PC-9 (cell line): Measurements from ENCODE around the gene JAK1. TPM values are rescaled to one million over a fixed set of nuclear protein-coding genes. Genes with fewer than 3 reads are reported as not detected.

Experiments used
- BruUV-seq: library from RNA; stranded (reverse); fragments of 400-500 nt; replicated peaks from 2 replicates; lab custom pipeline; 2021; lab: Mats Ljungman, UMichigan
- CTCF ChIA-PET: fragments of 300-600 bp; sonication (Branson Sonifier 250); formaldehyde crosslinking; loops from one replicate; lab custom pipeline; 2022; ENCODE audit warnings: antibody characterized with exemption; lab: Charles Lee
- POLR2A ChIA-PET: fragments of 300-600 bp; sonication (Branson Sonifier 250); formaldehyde crosslinking; loops from one replicate; lab custom pipeline; 2022; ENCODE audit warnings: antibody characterized with exemption; ENCODE audit not compliant: unreplicated experiment; lab: Charles Lee
- DNase-seq, 2 experiments: peaks; one replicate each; pipeline versions ENCODE4 v3.0.0 to v3.0.0-alpha.2; 2015 to 2022; ENCODE audit warnings: mixed read lengths in 1 of 2
- H2AFZ ChIP-seq: fragments of 200-600 bp; sonication (generic); 2 replicates; pipeline ENCODE4 v1.8.1; 2017; ENCODE audit warnings: antibody characterized with exemption
- H3F3A ChIP-seq: fragments of 200-600 bp; sonication (generic); 2 replicates; pipeline ENCODE4 v1.8.1; 2017; ENCODE audit warnings: antibody characterized with exemption, mild to moderate bottlenecking, low read depth; ENCODE audit not compliant: insufficient read depth
- H3K27ac ChIP-seq: fragments of 200-600 bp; sonication (generic); 2 replicates; pipeline ENCODE4 v1.6.1; 2016; ENCODE audit warnings: mixed run types
- H3K27me3 ChIP-seq: fragments of 200-600 bp; sonication (generic); 2 replicates; pipeline ENCODE4 v1.6.1; 2016; ENCODE audit warnings: low read depth, mixed run types; ENCODE audit not compliant: insufficient read depth
- H3K36me3 ChIP-seq: fragments of 200-600 bp; sonication (generic); 2 replicates; pipeline ENCODE4 v1.6.1; 2016; ENCODE audit warnings: low read depth, mixed run types
- H3K4me1 ChIP-seq: fragments of 200-600 bp; sonication (generic); replicated peaks from 2 replicates; pipeline ENCODE4 v1.6.1; 2016; ENCODE audit warnings: mixed run types; ENCODE audit not compliant: insufficient read depth
- H3K4me2 ChIP-seq: fragments of 200-600 bp; sonication (generic); 2 replicates; pipeline ENCODE4 v1.6.1; 2017; ENCODE audit warnings: mixed run types
- H3K4me3 ChIP-seq: fragments of 200-600 bp; sonication (generic); 2 replicates; pipeline ENCODE4 v1.6.1; 2016; ENCODE audit warnings: mixed run types
- H3K79me2 ChIP-seq: fragments of 200-600 bp; sonication (generic); 2 replicates; pipeline ENCODE4 v1.6.1; 2017; ENCODE audit warnings: low read depth, mixed run types
- H3K9me2 ChIP-seq: fragments of 200-600 bp; sonication (generic); 2 replicates; pipeline ENCODE4 v1.8.1; 2017; ENCODE audit warnings: mild to moderate bottlenecking; ENCODE audit not compliant: insufficient read depth
- H3K9me3 ChIP-seq: fragments of 200-600 bp; sonication (generic); 2 replicates; pipeline ENCODE4 v1.8.1; 2016; ENCODE audit warnings: low read depth; ENCODE audit not compliant: insufficient read depth
- H4K20me1 ChIP-seq: fragments of 200-600 bp; sonication (generic); 2 replicates; pipeline ENCODE4 v1.8.1; 2017; ENCODE audit not compliant: insufficient read depth
- EZH2 ChIP-seq: fragments of 200-600 bp; sonication (generic); IDR thresholded peaks from 2 replicates; pipeline ENCODE4 v1.8.0; 2017; ENCODE audit warnings: antibody characterized with exemption, low read depth
- intact Hi-C: fragments of 100-400 bp; cut with micrococcal nuclease; formaldehyde crosslinking; loops from one replicate; pipeline ENCODE4 v1.10.0; 2022; ENCODE audit not compliant: unreplicated experiment
- total RNA-seq: library from RNA; stranded (reverse); gene quantifications from 2 replicates; pipeline ENCODE4 v1.2.3, GENCODE V29; 2021
- TF ChIP-seq, protein P1 (sequence below): fragments of 200-600 bp; sonication (generic); conservative IDR thresholded peaks from 2 replicates; pipeline ENCODE4 v1.6.1; 2017; ENCODE audit warnings: mixed run types, antibody characterized with exemption, mild to moderate bottlenecking, moderate library complexity

JAK1 gene
- total RNA-seq, 1 experiment from 2014 or later: 88.5 TPM

DNA sequence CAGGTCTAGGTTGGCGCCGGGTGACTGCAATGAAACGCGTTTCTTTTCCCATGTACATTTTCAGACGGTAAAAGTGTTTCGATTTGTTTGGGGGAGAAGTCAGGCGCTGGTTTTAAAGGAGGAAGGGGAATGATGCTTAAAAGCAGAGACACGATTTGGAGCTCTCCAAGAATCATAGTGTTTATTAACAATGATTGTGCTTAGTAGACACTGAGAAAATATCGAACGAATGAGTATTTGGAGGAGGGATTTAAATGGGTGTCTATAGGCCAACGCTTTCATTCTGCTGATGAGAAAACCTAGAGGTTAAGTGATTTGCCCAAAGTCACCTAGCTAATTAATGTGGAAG is 36.9 kb upstream of the JAK1 start:
- no TSS peak for BruUV-seq
- Histone ChIP-seq H2AFZ (peak overlapping the region; percentile 98), H3F3A (no peaks in the 10 kb centered on the region), H3K4me3 (peak overlapping the region; percentile 83), H3K4me1 (peaks cover 4% of the 10 kb centered on the region; the same call in 1 of the 2 replicates), H3K9me2 (no peaks in the 10 kb centered on the region), H3K27ac (peak overlapping the region; percentile 71), H3K4me2 (peak overlapping the region; percentile 83), H3K27me3 (no peaks in the 10 kb centered on the region), H3K36me3 (no peaks in the 10 kb centered on the region), H3K9me3 (no peaks in the 10 kb centered on the region), H3K79me2 (no peaks in the 10 kb centered on the region), H4K20me1 (no peaks in the 10 kb centered on the region)
- intact Hi-C loops: loop anchor here (1.0 kb wide), 1 partner anchor 105 kb away; no protein-coding TSS in a partner anchor
- POLR2A ChIA-PET: no interaction called here
- DNase-seq: no peak
- CTCF ChIA-PET: interaction anchor here (0.6 kb wide), 1 partner anchor 286 kb away, joined by 4 read pairs; no protein-coding TSS in a partner anchor
- TF ChIP-seq, protein P1, sequence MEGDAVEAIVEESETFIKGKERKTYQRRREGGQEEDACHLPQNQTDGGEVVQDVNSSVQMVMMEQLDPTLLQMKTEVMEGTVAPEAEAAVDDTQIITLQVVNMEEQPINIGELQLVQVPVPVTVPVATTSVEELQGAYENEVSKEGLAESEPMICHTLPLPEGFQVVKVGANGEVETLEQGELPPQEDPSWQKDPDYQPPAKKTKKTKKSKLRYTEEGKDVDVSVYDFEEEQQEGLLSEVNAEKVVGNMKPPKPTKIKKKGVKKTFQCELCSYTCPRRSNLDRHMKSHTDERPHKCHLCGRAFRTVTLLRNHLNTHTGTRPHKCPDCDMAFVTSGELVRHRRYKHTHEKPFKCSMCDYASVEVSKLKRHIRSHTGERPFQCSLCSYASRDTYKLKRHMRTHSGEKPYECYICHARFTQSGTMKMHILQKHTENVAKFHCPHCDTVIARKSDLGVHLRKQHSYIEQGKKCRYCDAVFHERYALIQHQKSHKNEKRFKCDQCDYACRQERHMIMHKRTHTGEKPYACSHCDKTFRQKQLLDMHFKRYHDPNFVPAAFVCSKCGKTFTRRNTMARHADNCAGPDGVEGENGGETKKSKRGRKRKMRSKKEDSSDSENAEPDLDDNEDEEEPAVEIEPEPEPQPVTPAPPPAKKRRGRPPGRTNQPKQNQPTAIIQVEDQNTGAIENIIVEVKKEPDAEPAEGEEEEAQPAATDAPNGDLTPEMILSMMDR: no peak
- TF ChIP-seq EZH2: no peak

DNA sequence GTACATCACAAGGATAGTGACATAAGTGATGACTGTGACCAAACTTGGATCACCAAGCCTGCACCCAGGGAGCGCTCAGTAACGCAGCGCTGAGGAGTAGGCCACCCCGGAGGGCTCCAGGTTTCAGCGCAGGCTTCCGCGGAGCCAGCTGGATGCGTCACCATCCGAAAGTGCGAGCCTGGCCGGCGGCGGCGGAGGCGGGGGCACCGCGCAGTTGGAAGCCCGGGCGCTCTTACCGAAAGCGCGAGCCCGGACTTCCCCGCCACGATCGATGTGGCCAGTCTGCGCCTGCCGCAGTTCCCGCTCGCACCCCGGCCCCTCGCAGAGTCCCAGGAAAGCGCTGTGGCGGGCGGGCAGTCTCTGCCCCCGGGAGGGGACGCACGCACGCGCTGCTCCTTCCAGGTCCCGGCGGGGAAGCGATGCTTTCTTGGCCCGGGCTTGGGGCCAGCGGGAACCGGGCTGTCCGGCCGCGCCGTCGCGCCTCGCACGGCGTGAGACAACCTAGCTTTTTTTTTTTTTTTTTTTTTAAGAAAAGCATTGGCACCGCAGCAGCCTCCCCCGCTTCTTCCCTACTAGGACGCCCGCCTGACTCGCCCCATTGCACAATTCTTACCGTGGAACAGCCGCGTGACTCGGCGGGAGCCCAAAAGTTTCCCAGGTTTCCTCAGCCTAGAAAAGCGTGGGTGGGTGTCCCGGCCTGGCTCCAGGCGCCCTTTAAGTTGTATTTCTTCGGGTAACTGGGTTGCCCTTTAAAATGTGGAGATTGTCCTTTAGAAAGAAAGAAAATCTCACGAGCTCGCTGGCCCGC is 36.4 kb upstream of the JAK1 start:
- BruUV-seq: TSS peak; percentile 29
- Histone ChIP-seq H3K27ac (peak overlapping the region; percentile 71), H3K9me3 (no peaks in the 10 kb centered on the region), H3K4me2 (peak overlapping the region; percentile 83), H3K9me2 (no peaks in the 10 kb centered on the region), H3K4me3 (peak overlapping the region; percentile 83), H2AFZ (peak overlapping the region; percentile 98), H3F3A (no peaks in the 10 kb centered on the region), H4K20me1 (no peaks in the 10 kb centered on the region), H3K79me2 (no peaks in the 10 kb centered on the region), H3K27me3 (no peaks in the 10 kb centered on the region), H3K36me3 (no peaks in the 10 kb centered on the region), H3K4me1 (peaks cover 4% of the 10 kb centered on the region; the same call in 1 of the 2 replicates)
- ChIA-PET CTCF (interaction anchor here (0.6 kb wide), 1 partner anchor 287 kb away, joined by 4 read pairs; no protein-coding TSS in a partner anchor), POLR2A (interaction anchor here (0.6 kb wide), 2 partner anchors 21 to 245 kb away, joined by 6 to 9 read pairs; no protein-coding TSS in a partner anchor)
- TF ChIP-seq EZH2: no peak
- TF ChIP-seq, protein P1: no peak
- DNase-seq: peak; percentile 68 to 69
- intact Hi-C loops: loop anchor here (1.0 kb wide), 1 partner anchor 104 kb away; no protein-coding TSS in a partner anchor

DNA sequence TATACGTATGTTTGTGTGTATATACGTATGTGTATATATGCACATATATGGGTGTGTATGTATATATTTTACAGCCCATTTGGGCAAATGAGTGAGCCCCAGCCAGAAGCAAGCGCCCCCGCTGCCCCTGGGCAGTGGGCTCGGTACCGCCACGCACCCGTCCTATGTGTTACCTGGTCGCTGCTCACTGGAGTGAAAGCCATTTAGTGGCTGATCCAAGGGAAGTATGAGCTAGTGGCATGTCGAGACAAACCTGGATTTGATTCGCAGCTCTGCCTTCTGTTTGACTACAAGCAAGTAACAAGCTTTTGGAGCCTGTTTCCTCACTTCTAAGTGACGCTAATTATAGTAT is 35.8 kb upstream of the JAK1 start:
- no peaks in the 10 kb centered on the region for H3K36me3 ChIP-seq
- H3K9me3 ChIP-seq: no peaks in the 10 kb centered on the region
- no peaks in the 10 kb centered on the region for H3K9me2 ChIP-seq
- intact Hi-C loops: no loop called here
- H4K20me1 ChIP-seq: no peaks in the 10 kb centered on the region
- peak overlapping the region; percentile 83 for H3K4me2 ChIP-seq
- no peaks in the 10 kb centered on the region for H3K27me3 ChIP-seq
- DNase-seq: no peak
- no peaks in the 10 kb centered on the region for H3F3A ChIP-seq
- H3K79me2 ChIP-seq: no peaks in the 10 kb centered on the region
- H3K27ac ChIP-seq: peak overlapping the region; percentile 71
- ChIA-PET POLR2A (no interaction called here), CTCF (no interaction called here)
- H2AFZ ChIP-seq: peak overlapping the region; percentile 98
- peak overlapping the region; percentile 83 for H3K4me3 ChIP-seq
- TF ChIP-seq, protein P1: no peak
- no peak for TF ChIP-seq EZH2
- BruUV-seq: no TSS peak
- peaks cover 4% of the 10 kb centered on the region; the same call in 1 of the 2 replicates for H3K4me1 ChIP-seq
